ENCODE measurements around the gene ENDOV.
"Not testable (repeated sequence)": the region's sequence is repeated elsewhere in the genome, so short reads cannot be mapped to it uniquely, and the experiment has no call there.

ENDOV gene

GRCh38 chr17:80408872-80409271 is 6.1 kb upstream of the ENDOV start:
- ChIA-PET CTCF (no interaction called here), POLR2A (no interaction called here)
- DNase-seq (ENCODE audit: extremely low spot score): no peak
- no peak for TF ChIP-seq L3MBTL2 (conservative IDR thresholded peaks at IDR 0.05)
- no peak for TF ChIP-seq BHLHE40 (IDR thresholded peaks at IDR 0.05; ENCODE audit: borderline replicate concordance)

GRCh38 chr17:80409626-80410025 is 5.3 kb upstream of the ENDOV start:
- POLR2A ChIA-PET: no interaction called here

GRCh38 chr17:80410441-80411087 is 4.4 kb upstream of the ENDOV start:
- DNase-seq (ENCODE audit: extremely low spot score); CTCF ChIA-PET; POLR2A ChIA-PET: not testable (repeated sequence)

More at GRCh38 chr17:80409626-80410025, 5.3 kb upstream of the ENDOV start:
- CTCF ChIA-PET: no interaction called here
- no peak for DNase-seq (ENCODE audit: extremely low spot score)
- no peak for TF ChIP-seq CTBP1 (IDR thresholded peaks at IDR 0.05; ENCODE audit: borderline replicate concordance)
- TF ChIP-seq BHLHE40 (IDR thresholded peaks at IDR 0.05; ENCODE audit: borderline replicate concordance): no peak
- TF ChIP-seq SP1 (IDR thresholded peaks at IDR 0.05): no peak
- TF ChIP-seq SUZ12 (IDR thresholded peaks at IDR 0.05): no peak

- POLR2A ChIA-PET: interaction anchor here (2.5 kb wide), 1 partner anchor 41 kb away, joined by 9 read pairs; no protein-coding TSS in a partner anchor
- CTCF ChIA-PET: interaction anchor here (0.6 kb wide), 1 partner anchor 11 kb away, joined by 3 read pairs; no protein-coding TSS in a partner anchor
- TF ChIP-seq BHLHE40 (IDR thresholded peaks at IDR 0.05; ENCODE audit: borderline replicate concordance) (no peak), ARNT (IDR thresholded peaks at IDR 0.05) (no peak), ELF4 (IDR thresholded peaks at IDR 0.05) (no peak), CTBP1 (IDR thresholded peaks at IDR 0.05; ENCODE audit: borderline replicate concordance) (no peak), TARDBP (IDR thresholded peaks at IDR 0.05) (no peak), NFRKB (IDR thresholded peaks at IDR 0.05) (no peak), FOXA1 (IDR thresholded peaks at IDR 0.05) (no peak)
- no peak for DNase-seq (ENCODE audit: extremely low spot score)
Measured at GRCh38 chr17:80413771-80414507, 1.0 kb upstream of the ENDOV start.

GRCh38 chr17:80414508-80414802 is 512 bp upstream of the ENDOV start:
- ChIA-PET CTCF (interaction anchor here (0.6 kb wide), 1 partner anchor 10 kb away, joined by 3 read pairs; no protein-coding TSS in a partner anchor), POLR2A (interaction anchor here (2.5 kb wide), 1 partner anchor 40 kb away, joined by 9 read pairs; no protein-coding TSS in a partner anchor)
- DNase-seq (ENCODE audit: extremely low spot score): peak; percentile 8
- TF ChIP-seq L3MBTL2 (conservative IDR thresholded peaks at IDR 0.05) (peak; percentile 12), ARNT (IDR thresholded peaks at IDR 0.05) (no peak)

GRCh38 chr17:80415626-80416137 is 715 bp downstream of the ENDOV start:
- TF ChIP-seq L3MBTL2 (conservative IDR thresholded peaks at IDR 0.05) (0 out of 2 replicates have a peak, but pooled peaks have one; percentile 69), ZNF384 (IDR thresholded peaks at IDR 0.05) (no peak)
- no peak for DNase-seq (ENCODE audit: extremely low spot score)
- POLR2A ChIA-PET: interaction anchor here (0.6 to 1.6 kb wide), 2 partner anchors 19 to 39 kb away, joined by 3 to 6 read pairs; no protein-coding TSS in a partner anchor
- CTCF ChIA-PET: no interaction called here

GRCh38 chr17:80416260-80416939 is 1.4 kb downstream of the ENDOV start:
- no peak for DNase-seq (ENCODE audit: extremely low spot score)
- POLR2A ChIA-PET: interaction anchor here (0.6 to 1.6 kb wide), 2 partner anchors 20 to 39 kb away, joined by 3 to 6 read pairs; no protein-coding TSS in a partner anchor
- TF ChIP-seq FOXK2 (IDR thresholded peaks at IDR 0.05) (no peak), HDGF (IDR thresholded peaks at IDR 0.05; ENCODE audit: borderline replicate concordance) (no peak), FOXM1 (IDR thresholded peaks at IDR 0.05; ENCODE audit: borderline replicate concordance) (no peak)
- CTCF ChIA-PET: no interaction called here

- DNase-seq (ENCODE audit: extremely low spot score): no peak
- POLR2A ChIA-PET: no interaction called here
- CTCF ChIA-PET: no interaction called here
- TF ChIP-seq PKNOX1 (IDR thresholded peaks at IDR 0.05) (no peak), L3MBTL2 (conservative IDR thresholded peaks at IDR 0.05) (no peak), FOXK2 (IDR thresholded peaks at IDR 0.05) (no peak), ARNT (IDR thresholded peaks at IDR 0.05) (no peak), SUZ12 (IDR thresholded peaks at IDR 0.05) (no peak), CTBP1 (IDR thresholded peaks at IDR 0.05; ENCODE audit: borderline replicate concordance) (no peak), LEF1 (IDR thresholded peaks at IDR 0.05; ENCODE audit: borderline replicate concordance) (no peak), ZNF384 (IDR thresholded peaks at IDR 0.05) (no peak), FOXA1 (IDR thresholded peaks at IDR 0.05) (no peak), ELF4 (IDR thresholded peaks at IDR 0.05) (no peak), NFRKB (IDR thresholded peaks at IDR 0.05) (no peak)
Measured at GRCh38 chr17:80416940-80417293, 1.9 kb downstream of the ENDOV start.
